GM23248 (cell line): Measurements from ENCODE around the gene BCR.

Experiments
- EZH2 ChIP-seq: fragments of 200-600 bp; sonication (generic); IDR thresholded peaks from 2 replicates; pipeline ENCODE4 v1.6.1; 2018; ENCODE audit warnings: antibody characterized with exemption, mild to moderate bottlenecking; ENCODE audit not compliant: insufficient read depth, poor library complexity, severe bottlenecking
- EZH2phosphoT487 ChIP-seq: fragments of 200-600 bp; sonication (generic); IDR thresholded peaks from 2 replicates; pipeline ENCODE4 v1.6.1; 2018; ENCODE audit warnings: antibody characterized with exemption, moderate library complexity, mild to moderate bottlenecking, low read depth; ENCODE audit not compliant: insufficient read depth

DNA sequence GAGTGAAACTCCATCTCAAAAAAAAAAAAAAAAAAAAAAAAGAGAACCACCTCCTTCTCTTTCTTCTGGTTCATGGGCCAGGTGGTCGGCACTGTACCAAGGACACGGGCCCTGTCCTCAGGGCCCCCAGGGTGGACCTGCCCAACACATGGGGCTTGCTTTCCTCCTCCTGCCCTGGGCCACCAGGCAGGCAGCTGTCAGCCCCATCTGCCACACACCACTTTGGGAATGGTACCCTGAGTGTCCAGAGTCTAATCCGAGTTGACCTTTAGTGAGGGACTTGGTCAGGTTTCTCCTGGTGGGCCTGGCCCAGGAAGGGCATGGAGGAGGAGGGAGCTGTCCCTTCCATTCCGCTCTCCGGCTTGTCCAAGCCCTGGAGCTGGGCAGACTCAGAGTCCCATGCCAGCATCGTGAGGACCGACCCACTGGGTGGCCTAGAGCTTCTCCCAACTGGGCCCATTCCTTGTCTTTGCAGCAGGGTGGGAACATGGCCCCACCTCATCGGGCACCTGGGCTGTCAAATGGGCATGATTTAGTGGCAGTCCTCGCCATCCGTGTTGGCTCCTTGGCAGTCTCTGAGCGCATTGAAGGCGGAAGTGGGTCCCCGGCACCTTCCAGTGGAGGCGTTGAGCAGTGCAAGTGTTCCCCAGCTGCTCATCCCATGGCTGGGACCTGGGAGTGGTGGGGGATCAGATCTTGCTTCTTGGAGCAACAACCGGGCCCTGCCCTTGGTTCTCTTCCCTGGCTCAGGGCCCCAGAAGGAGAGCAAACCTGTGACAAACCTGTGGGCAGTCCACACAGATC lies 94.8 kb downstream of the BCR start:
- no peak for TF ChIP-seq EZH2phosphoT487
- no peak for TF ChIP-seq EZH2
